HuH-7.5 (cell line): Measurements from ENCODE around the gene CDHR1.
A peak's percentile ranks its signal among the peaks of the same experiment; 100 is the strongest.

Experiments used
- DNase-seq: peaks from one replicate; pipeline ENCODE4 v3.0.0; 2011; ENCODE audit warnings: low spot score

CDHR1 gene

DNA sequence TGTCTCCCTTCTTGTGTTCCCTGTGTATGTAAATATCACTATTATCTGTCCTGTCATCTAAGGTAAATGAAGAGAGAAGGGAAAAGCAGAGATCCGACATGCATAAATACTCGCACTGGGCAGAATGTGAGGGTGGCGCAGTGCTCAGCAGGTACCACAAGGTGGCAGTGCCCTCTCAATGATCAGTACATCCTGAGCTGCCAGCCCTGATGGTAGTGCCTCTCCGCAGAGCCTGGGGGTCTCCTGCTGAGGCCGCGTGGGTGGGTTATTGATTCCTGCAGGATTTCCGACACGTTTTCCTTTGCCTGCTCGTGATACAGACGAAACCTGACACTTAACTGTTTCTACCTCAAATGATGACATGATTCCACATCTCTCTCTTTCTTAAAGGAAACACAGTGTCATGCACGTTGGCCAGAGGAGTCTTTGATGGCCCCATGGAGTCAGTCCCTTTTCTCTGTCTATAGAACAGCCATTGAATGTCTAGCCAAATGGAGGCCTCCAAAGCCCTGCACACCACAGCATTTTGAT, 70.3 kb downstream of the CDHR1 start:
- DNase-seq = peak; percentile 34

DNA sequence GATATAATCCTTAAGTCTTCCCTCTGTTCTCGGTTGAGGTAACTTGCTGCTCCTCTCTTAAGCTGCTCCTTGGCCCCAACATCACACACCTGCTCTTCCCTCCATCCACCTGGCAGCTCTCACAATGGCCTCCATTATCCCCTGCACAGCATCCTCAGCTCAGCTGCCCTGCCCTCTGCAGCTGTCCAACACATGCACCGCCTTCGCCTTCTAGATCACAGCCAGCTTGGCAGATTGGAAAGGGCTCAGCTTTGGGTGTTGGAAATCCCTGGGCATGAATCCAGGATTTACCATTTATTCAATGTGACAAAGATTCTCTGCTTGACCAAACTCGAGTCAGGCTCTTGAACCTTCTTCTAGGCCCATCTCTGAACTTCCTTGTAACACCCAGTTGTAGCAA, 71.1 kb downstream of the CDHR1 start:
- no peak for DNase-seq

DNA sequence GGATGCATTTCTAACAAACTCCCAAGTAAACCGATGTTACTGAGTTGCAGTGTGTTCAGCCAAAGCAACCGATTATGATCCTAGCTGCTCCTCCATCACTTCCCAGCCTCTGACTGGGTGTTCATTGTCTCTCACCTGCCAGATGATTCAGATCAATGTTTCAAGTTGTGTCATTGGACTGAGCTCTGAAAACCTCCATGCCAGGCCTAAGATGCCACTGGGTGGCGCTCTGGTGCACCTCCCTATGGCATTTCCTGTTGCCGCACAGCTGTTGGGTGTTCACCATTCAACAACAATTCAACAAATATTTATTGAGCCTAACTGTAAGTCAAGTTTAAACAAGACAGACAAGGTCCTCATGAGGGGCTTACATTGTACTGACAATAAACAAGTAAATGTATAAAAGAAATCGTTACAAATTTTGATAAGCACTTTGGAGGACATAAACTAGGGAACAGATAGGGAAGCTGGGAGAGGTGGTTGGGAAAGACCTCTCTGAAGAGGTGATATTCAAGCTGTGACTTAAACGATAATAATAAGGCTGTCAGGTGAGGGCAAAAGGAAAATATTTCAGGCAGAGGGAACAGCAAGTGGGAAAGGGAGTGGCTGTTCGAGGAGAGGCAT, 73.3 kb downstream of the CDHR1 start:
- DNase-seq = no peak

- no peak for DNase-seq
Observed at GRCh38 chr10:84269162-84269561, 74.8 kb downstream of the CDHR1 start.
